NCI-H1417 (cell line): ENCODE results near the gene RASA4B.
"Not testable (repeated sequence)": the region's sequence is repeated elsewhere in the genome, so short reads cannot be mapped to it uniquely, and the experiment has no call there.

Source experiments
- DNase-seq, 3 experiments: peaks; one replicate each; lab custom pipeline; 2025; lab: John Stamatoyannopoulos, UW

Gene RASA4B

GRCh38 chr7:102517550-102518147 is at the start of gene RASA4B:
Gene RASA4B, minus strand, starts transcription at chr7:102517777. Its CDS starts 67 bp downstream, at chr7:102517710.
- DNase-seq, result not testable (repeated sequence)

GRCh38 chr7:102550808-102551422 is 33.3 kb upstream of the RASA4B start, which contains the start of gene SPDYE2:
Gene SPDYE2, plus strand, starts transcription at chr7:102551226. Its CDS starts 2,030 bp downstream, at chr7:102553256.
- not testable (repeated sequence) for DNase-seq

- DNase-seq, result not testable (repeated sequence)
Observed at GRCh38 chr7:102546353-102546752, 28.8 kb upstream of the RASA4B start.

GRCh38 chr7:102545288-102545687 is 27.7 kb upstream of the RASA4B start:
- DNase-seq, result not testable (repeated sequence)

- not testable (repeated sequence) for DNase-seq
Observed at GRCh38 chr7:102544372-102544771, 26.8 kb upstream of the RASA4B start.

GRCh38 chr7:102543596-102543995 is 26.0 kb upstream of the RASA4B start, which contains the start of gene UPK3BL2:
Gene UPK3BL2, minus strand, starts transcription at chr7:102543696. Its CDS starts 60 bp downstream, at chr7:102543636.
- not testable (repeated sequence) for DNase-seq

- not testable (repeated sequence) for DNase-seq
Observed at GRCh38 chr7:102542771-102543170, 25.2 kb upstream of the RASA4B start.

GRCh38 chr7:102542083-102542482 is 24.5 kb upstream of the RASA4B start:
- DNase-seq, result not testable (repeated sequence)

- DNase-seq, result not testable (repeated sequence)
Observed at GRCh38 chr7:102540604-102541003, 23.0 kb upstream of the RASA4B start.

GRCh38 chr7:102535062-102535615 is 17.6 kb upstream of the RASA4B start:
- DNase-seq, result not testable (repeated sequence)

- DNase-seq, result not testable (repeated sequence)
Observed at GRCh38 chr7:102532127-102532526, 14.6 kb upstream of the RASA4B start.

GRCh38 chr7:102531583-102531982 is 14.0 kb upstream of the RASA4B start:
- not testable (repeated sequence) for DNase-seq

- DNase-seq, result not testable (repeated sequence)
Observed at GRCh38 chr7:102527822-102528793, 10.5 kb upstream of the RASA4B start.

- DNase-seq, result not testable (repeated sequence)
Observed at GRCh38 chr7:102527182-102527581, 9.6 kb upstream of the RASA4B start.

- DNase-seq, result not testable (repeated sequence)
Observed at GRCh38 chr7:102524803-102525202, 7.2 kb upstream of the RASA4B start.

GRCh38 chr7:102520797-102521196 is 3.2 kb upstream of the RASA4B start:
- not testable (repeated sequence) for DNase-seq

GRCh38 chr7:102516951-102517350 is 626 bp downstream of the RASA4B start:
- DNase-seq, result not testable (repeated sequence)

GRCh38 chr7:102515889-102516288 is 1.7 kb downstream of the RASA4B start:
- DNase-seq, result not testable (repeated sequence)

- DNase-seq, result not testable (repeated sequence)
Observed at GRCh38 chr7:102514881-102515721, 2.5 kb downstream of the RASA4B start.

GRCh38 chr7:102512642-102513221 is 4.8 kb downstream of the RASA4B start:
- not testable (repeated sequence) for DNase-seq
